GM06990 (cell line): Measurements from ENCODE around the gene ADAM15.

Experiments used
- DNase-seq: peaks from one replicate; pipeline ENCODE4 v3.0.0-alpha.2; 2011; ENCODE audit not compliant: insufficient read length; ENCODE audit errors: extremely low read depth
- H3K27me3 ChIP-seq: replicated peaks from 2 replicates; pipeline ENCODE4 v1.6.0; 2011; ENCODE audit warnings: low read length; ENCODE audit not compliant: control insufficient read depth, insufficient read depth
- H3K36me3 ChIP-seq: 2 replicates; pipeline ENCODE4 v1.5.1; 2011; ENCODE audit warnings: low read length; ENCODE audit not compliant: control insufficient read depth, insufficient read depth
- H3K4me3 ChIP-seq: replicated peaks from 2 replicates; pipeline ENCODE4 v1.5.1; 2011; ENCODE audit warnings: low read depth, mild to moderate bottlenecking, control low read depth, low read length
- CTCF ChIP-seq: IDR thresholded peaks from 2 replicates; pipeline ENCODE4 v1.5.1; 2011; ENCODE audit warnings: low read length, control low read depth, mild to moderate bottlenecking, inconsistent platforms; ENCODE audit not compliant: insufficient read depth, poor library complexity, severe bottlenecking

The ADAM15 gene

DNA sequence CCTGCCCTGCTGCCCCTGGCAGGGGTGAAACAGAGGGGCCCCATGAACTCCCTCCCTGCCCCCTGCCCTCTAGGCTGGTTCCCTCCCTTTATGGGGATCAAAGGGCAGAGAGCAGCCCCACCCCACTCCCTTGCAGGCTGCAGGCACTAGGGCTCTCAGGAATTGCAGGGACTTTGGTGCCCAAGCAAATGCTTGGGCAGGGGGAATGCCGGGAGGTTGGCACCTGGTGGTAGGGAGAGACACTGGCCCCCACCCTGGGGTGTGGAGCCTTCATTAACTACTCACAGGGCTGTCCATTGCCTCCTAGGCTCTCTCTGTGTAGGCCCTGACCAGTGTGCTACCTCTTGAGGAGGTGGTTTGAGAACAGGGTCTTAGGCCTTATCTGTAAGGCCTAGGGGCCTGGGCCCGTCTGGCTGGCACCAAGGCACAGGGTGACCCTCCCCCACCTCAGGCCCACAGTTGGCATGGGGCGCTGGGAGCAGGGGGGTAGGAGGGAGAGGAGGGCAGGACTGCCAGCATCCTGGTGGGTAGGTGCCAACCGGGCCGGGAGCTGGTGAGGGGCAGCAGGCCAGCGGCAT is 43.8 kb upstream of the ADAM15 start:
- Histone ChIP-seq H3K4me3 (no peak overlapping the region), H3K27me3 (no peaks in the 10 kb centered on the region), H3K36me3 (peaks cover 5% of the 10 kb centered on the region; the same call in 1 of the 2 replicates)
- DNase-seq, result no peak
- TF ChIP-seq CTCF, result no peak

- DNase-seq, result no peak
- no peak for TF ChIP-seq CTCF
- H3K4me3 ChIP-seq, result no peak overlapping the region
- H3K36me3 ChIP-seq, result peaks cover 5% of the 10 kb centered on the region; the same call in 1 of the 2 replicates
- no peaks in the 10 kb centered on the region for H3K27me3 ChIP-seq
Measured at GRCh38 chr1:155008015-155008941, 42.8 kb upstream of the ADAM15 start.

- Histone ChIP-seq H3K36me3 (peaks cover 7% of the 10 kb centered on the region), H3K27me3 (no peaks in the 10 kb centered on the region), H3K4me3 (no peak overlapping the region)
- TF ChIP-seq CTCF, result no peak
- no peak for DNase-seq
Measured at GRCh38 chr1:155009221-155009711, 41.9 kb upstream of the ADAM15 start.

DNA sequence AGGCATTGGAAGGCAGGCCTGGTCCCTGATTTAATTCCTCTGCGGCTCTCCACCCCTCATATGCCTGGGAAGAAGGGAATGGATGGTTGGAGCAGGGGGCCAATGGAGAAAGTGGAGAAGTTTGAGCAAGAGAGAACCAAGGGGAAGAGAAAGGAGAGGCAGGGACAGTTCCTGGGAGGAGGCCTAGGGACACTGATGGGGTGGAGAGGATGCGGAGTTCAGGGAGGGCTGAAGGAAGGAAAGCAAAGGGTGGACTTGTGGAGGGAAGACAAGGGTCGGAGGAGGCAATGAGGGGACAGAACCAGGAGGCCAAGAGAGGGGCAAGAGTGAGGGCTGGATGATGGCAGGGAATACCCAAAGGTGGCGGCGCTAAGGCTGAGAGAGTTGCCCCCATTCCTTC is 41.4 kb upstream of the ADAM15 start:
- H3K27me3 ChIP-seq, result no peaks in the 10 kb centered on the region
- no peak for TF ChIP-seq CTCF
- peaks cover 7% of the 10 kb centered on the region for H3K36me3 ChIP-seq
- H3K4me3 ChIP-seq, result no peak overlapping the region
- DNase-seq, result no peak

DNA sequence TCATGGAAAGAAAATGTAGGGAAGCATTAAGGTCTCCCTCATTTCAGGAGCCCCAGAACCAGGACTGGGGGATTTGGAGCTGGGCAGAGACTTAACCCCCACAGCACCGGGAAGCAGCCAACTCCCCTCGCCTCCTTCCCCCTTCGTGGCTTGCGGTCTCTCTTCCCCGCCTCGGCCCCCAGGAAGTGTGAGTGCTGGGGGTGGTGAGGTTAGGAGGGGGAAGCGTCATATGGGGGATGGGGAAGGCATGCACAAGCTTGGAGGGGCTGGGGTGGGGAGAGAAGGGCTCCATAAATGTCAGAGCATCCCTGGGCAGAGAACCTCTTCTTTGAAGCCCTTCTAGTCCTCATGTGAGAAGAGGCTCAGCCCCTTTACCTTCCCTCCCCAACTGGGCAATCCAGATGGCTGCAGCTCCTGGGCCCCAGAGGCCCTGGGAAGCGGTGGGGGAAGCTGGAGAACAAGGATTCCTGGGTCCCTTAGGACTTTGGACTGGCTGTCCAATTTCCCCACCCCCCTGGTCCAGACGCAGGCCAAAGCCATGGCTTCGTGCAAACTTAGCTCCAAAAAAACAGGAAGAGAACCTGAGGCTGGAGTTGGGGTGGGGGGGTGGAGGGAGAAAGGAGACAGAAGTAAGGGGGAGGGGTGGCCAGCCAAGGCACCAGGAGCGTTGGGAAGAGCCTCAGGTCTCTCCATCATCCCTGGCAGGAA is 40.8 kb upstream of the ADAM15 start:
- Histone ChIP-seq H3K27me3 (no peaks in the 10 kb centered on the region), H3K4me3 (no peak overlapping the region), H3K36me3 (peaks cover 8% of the 10 kb centered on the region)
- DNase-seq, result no peak
- TF ChIP-seq CTCF, result no peak
